Measurements from ENCODE around the gene GREB1L. TPM values are rescaled to one million over a fixed set of nuclear protein-coding genes. Genes with fewer than 3 reads are reported as not detected.

Gene GREB1L
- total and polyA plus RNA-seq, 2 donors (not counting 1 experiment from before 2014, with no cell fraction given), result not detected

- Mint-ChIP-seq H3K4me1 (no peaks in the 10 kb centered on the region), H3K27ac (no peak overlapping the region), H3K4me3 (no peak overlapping the region), H3K9me3 (ENCODE audit: insufficient read depth) (no peaks in the 10 kb centered on the region), H3K27me3 (peaks cover 29% of the 10 kb centered on the region)
- DNase-seq (no peak), ATAC-seq (ENCODE audit: low read depth) (no peak)
- H3K4me2 ChIP-seq (replicated peaks; ENCODE audit: low read depth, low read length, poor library complexity, severe bottlenecking), result no peak overlapping the region
- 89% methylated on average over 4 of the region's 10 CpGs for WGBS (ENCODE audit: insufficient coverage)
- H3K27ac ChIP-seq (ENCODE audit: low read length in 2 of 2), result no peak overlapping the region
- no peaks in the 10 kb centered on the region for H3K4me1 ChIP-seq (ENCODE audit: control insufficient read depth in 2 of 2, insufficient read depth in 2 of 2, low read length in 2 of 2)
- no peaks in the 10 kb centered on the region for H3K36me3 ChIP-seq (replicated peaks in 1 of 2; ENCODE audit: control extremely low read depth in 1 of 2, control insufficient read depth in 1 of 2, extremely low read depth in 1 of 2, insufficient read depth in 2 of 2, low read length in 1 of 2)
- H3K9me3 ChIP-seq (ENCODE audit: control extremely low read depth in 1 of 3, control insufficient read depth in 2 of 3, insufficient read depth in 1 of 3, low read length in 2 of 3), result no peaks in the 10 kb centered on the region
- no peak overlapping the region for H3K4me3 ChIP-seq (ENCODE audit: control extremely low read depth in 1 of 5, extremely low read depth in 1 of 5, insufficient read depth in 1 of 5, low read depth in 2 of 5, low read length in 4 of 5)
- no peaks in the 10 kb centered on the region for H4K20me1 ChIP-seq (ENCODE audit: control insufficient read depth, insufficient read depth, low read length, poor library complexity, severe bottlenecking)
- no peak for TF ChIP-seq CTCF (IDR thresholded peaks at IDR 0.05)
- no peak for TF ChIP-seq EZH2 (IDR thresholded peaks at IDR 0.05; ENCODE audit: borderline replicate concordance, insufficient read depth, low read depth, low read length, poor library complexity, severe bottlenecking)
- CTCF ChIA-PET, result no interaction called here
- H2AFZ ChIP-seq (ENCODE audit: insufficient read depth, low read depth, low read length, poor library complexity, severe bottlenecking), result no peak overlapping the region
- no peak overlapping the region for H3K9ac ChIP-seq (ENCODE audit: low read length)
- no peaks in the 10 kb centered on the region for H3K27me3 ChIP-seq (replicated peaks in 1 of 4; ENCODE audit: control extremely low read depth in 1 of 4, control insufficient read depth in 3 of 4, insufficient read depth in 4 of 4, low read length in 3 of 4)
- POLR2A ChIA-PET, result no interaction called here
- no peaks in the 10 kb centered on the region for H3K79me2 ChIP-seq (ENCODE audit: control insufficient read depth, insufficient read depth, low read length)
- intact Hi-C loops (cut with micrococcal nuclease), result no loop called here
These were observed 217.8 kb downstream of the GREB1L start for GRCh38 chr18:21459706-21460286.

- WGBS (ENCODE audit: insufficient coverage), result 96% methylated on average over 3 of the region's 4 CpGs
- no peak overlapping the region for H3K4me2 ChIP-seq (replicated peaks; ENCODE audit: low read depth, low read length, poor library complexity, severe bottlenecking)
- DNase-seq (no peak), ATAC-seq (ENCODE audit: low read depth) (no peak)
- intact Hi-C loops (cut with micrococcal nuclease), result no loop called here
- H3K9ac ChIP-seq (ENCODE audit: low read length), result no peak overlapping the region
- ChIA-PET POLR2A (no interaction called here), CTCF (no interaction called here)
- no peak overlapping the region for H2AFZ ChIP-seq (ENCODE audit: insufficient read depth, low read depth, low read length, poor library complexity, severe bottlenecking)
- Mint-ChIP-seq H3K27me3 (peaks cover 29% of the 10 kb centered on the region), H3K4me1 (no peaks in the 10 kb centered on the region), H3K27ac (no peak overlapping the region), H3K4me3 (no peak overlapping the region), H3K9me3 (ENCODE audit: insufficient read depth) (no peaks in the 10 kb centered on the region)
- no peaks in the 10 kb centered on the region for H3K9me3 ChIP-seq (ENCODE audit: control extremely low read depth in 1 of 3, control insufficient read depth in 2 of 3, insufficient read depth in 1 of 3, low read length in 2 of 3)
- TF ChIP-seq CTCF (IDR thresholded peaks at IDR 0.05) (no peak), EZH2 (IDR thresholded peaks at IDR 0.05; ENCODE audit: borderline replicate concordance, insufficient read depth, low read depth, low read length, poor library complexity, severe bottlenecking) (no peak)
- no peaks in the 10 kb centered on the region for H3K4me1 ChIP-seq (ENCODE audit: control insufficient read depth in 2 of 2, insufficient read depth in 2 of 2, low read length in 2 of 2)
- H3K79me2 ChIP-seq (ENCODE audit: control insufficient read depth, insufficient read depth, low read length), result no peaks in the 10 kb centered on the region
- no peaks in the 10 kb centered on the region for H4K20me1 ChIP-seq (ENCODE audit: control insufficient read depth, insufficient read depth, low read length, poor library complexity, severe bottlenecking)
- H3K27ac ChIP-seq (ENCODE audit: low read length in 2 of 2), result no peak overlapping the region
- no peak overlapping the region for H3K4me3 ChIP-seq (ENCODE audit: control extremely low read depth in 1 of 5, extremely low read depth in 1 of 5, insufficient read depth in 1 of 5, low read depth in 2 of 5, low read length in 4 of 5)
- no peaks in the 10 kb centered on the region for H3K27me3 ChIP-seq (replicated peaks in 1 of 4; ENCODE audit: control extremely low read depth in 1 of 4, control insufficient read depth in 3 of 4, insufficient read depth in 4 of 4, low read length in 3 of 4)
- H3K36me3 ChIP-seq (replicated peaks in 1 of 2; ENCODE audit: control extremely low read depth in 1 of 2, control insufficient read depth in 1 of 2, extremely low read depth in 1 of 2, insufficient read depth in 2 of 2, low read length in 1 of 2), result no peaks in the 10 kb centered on the region
These were observed 219.4 kb downstream of the GREB1L start for GRCh38 chr18:21461460-21461859.

Measured in B cell (primary cell).